RPMI7951 (cell line): ENCODE measurements around the gene OSBPL10. TPM values are rescaled to one million over a fixed set of nuclear protein-coding genes. Genes with fewer than 3 reads are reported as not detected.

ENCODE experiments used
- DNase-seq: peaks from one replicate; pipeline ENCODE4 v3.0.0-alpha.2; 2012; ENCODE audit warnings: low read depth
- total RNA-seq: library from RNA; depleted of rRNA; stranded (reverse); fragments of >200 nt; shearing (Covaris generic); gene quantifications from 2 replicates; pipeline ENCODE4 v1.2.3, GENCODE V29; 2014

OSBPL10 gene
- total RNA-seq, 1 experiment from 2014 or later: 4.7 TPM

GRCh38 chr3:31959951-31960792 lies 20.9 kb downstream of the OSBPL10 start:
- DNase-seq: peak; percentile 42

GRCh38 chr3:31959251-31959650 lies 21.8 kb downstream of the OSBPL10 start:
- DNase-seq: no peak

- peak; percentile 7 for DNase-seq
Measured at GRCh38 chr3:31958701-31959152, 22.3 kb downstream of the OSBPL10 start.

- DNase-seq: no peak
Measured at GRCh38 chr3:31957106-31957505, 24.0 kb downstream of the OSBPL10 start.

GRCh38 chr3:31955581-31955980 lies 25.5 kb downstream of the OSBPL10 start:
- DNase-seq: no peak

GRCh38 chr3:31953636-31954035 lies 27.4 kb downstream of the OSBPL10 start:
- DNase-seq: no peak

- DNase-seq: no peak
Measured at GRCh38 chr3:31953091-31953490, 28.0 kb downstream of the OSBPL10 start.

GRCh38 chr3:31952205-31952604 lies 28.9 kb downstream of the OSBPL10 start:
- DNase-seq: no peak

- DNase-seq: no peak
Measured at GRCh38 chr3:31948280-31948679, 32.8 kb downstream of the OSBPL10 start.

GRCh38 chr3:31947671-31948091 lies 33.4 kb downstream of the OSBPL10 start:
- peak; percentile 46 for DNase-seq

GRCh38 chr3:31947162-31947561 lies 33.9 kb downstream of the OSBPL10 start:
- DNase-seq: no peak

- no peak for DNase-seq
Measured at GRCh38 chr3:31946484-31947081, 34.5 kb downstream of the OSBPL10 start.

- DNase-seq: no peak
Measured at GRCh38 chr3:31945738-31946052, 35.4 kb downstream of the OSBPL10 start.

GRCh38 chr3:31943041-31943440 lies 38.0 kb downstream of the OSBPL10 start:
- no peak for DNase-seq

GRCh38 chr3:31942446-31942845 lies 38.6 kb downstream of the OSBPL10 start:
- no peak for DNase-seq

GRCh38 chr3:31937225-31937624 lies 43.8 kb downstream of the OSBPL10 start:
- peak; percentile 83 for DNase-seq

GRCh38 chr3:31936420-31937060 lies 44.5 kb downstream of the OSBPL10 start:
- no peak for DNase-seq

- DNase-seq: no peak
Measured at GRCh38 chr3:31934866-31935265, 46.2 kb downstream of the OSBPL10 start.

GRCh38 chr3:31934018-31934417 lies 47.0 kb downstream of the OSBPL10 start:
- no peak for DNase-seq

- no peak for DNase-seq
Measured at GRCh38 chr3:31932990-31933389, 48.1 kb downstream of the OSBPL10 start.

- DNase-seq: no peak
Measured at GRCh38 chr3:31929826-31930502, 51.1 kb downstream of the OSBPL10 start.

- DNase-seq: no peak
Measured at GRCh38 chr3:31927811-31928210, 53.3 kb downstream of the OSBPL10 start.
